Parathyroid adenoma (tissue), 2 donors: ENCODE data around the gene NLK.
A peak's percentile ranks its signal among the peaks of the same experiment; 100 is the strongest.

Experiments
- H2AFZ ChIP-seq: fragments of 300-600 bp; sonication (generic); one replicate; pipeline ENCODE4 v1.7.0; 2017; ENCODE audit warnings: antibody characterized with exemption, mild to moderate bottlenecking
- H3K27ac ChIP-seq: fragments of 300-600 bp; sonication (generic); one replicate; pipeline ENCODE4 v1.7.0; 2017
- H3K27me3 ChIP-seq: fragments of 300-600 bp; sonication (generic); one replicate; pipeline ENCODE4 v1.7.0; 2017; ENCODE audit warnings: low read length; ENCODE audit not compliant: control insufficient read depth, insufficient read depth
- H3K36me3 ChIP-seq: fragments of 300-600 bp; sonication (generic); one replicate; pipeline ENCODE4 v1.7.0; 2017; ENCODE audit warnings: low read length; ENCODE audit not compliant: control insufficient read depth, insufficient read depth
- H3K4me1 ChIP-seq: fragments of 300-600 bp; sonication (generic); one replicate; pipeline ENCODE4 v1.7.0; 2017; ENCODE audit warnings: control low read depth
- H3K4me2 ChIP-seq: fragments of 300-600 bp; sonication (generic); one replicate; pipeline ENCODE4 v1.7.0; 2017; ENCODE audit warnings: low read length
- H3K4me3 ChIP-seq: fragments of 300-600 bp; sonication (generic); one replicate; pipeline ENCODE4 v1.7.0; 2017; ENCODE audit warnings: low read depth, low read length
- H3K79me2 ChIP-seq: fragments of 300-600 bp; sonication (generic); one replicate; pipeline ENCODE4 v1.7.0; 2017; ENCODE audit warnings: control low read depth
- H3K9ac ChIP-seq: fragments of 300-600 bp; sonication (generic); one replicate; pipeline ENCODE4 v1.7.0; 2017; ENCODE audit warnings: mild to moderate bottlenecking
- H3K9me3 ChIP-seq: fragments of 300-600 bp; sonication (generic); one replicate; pipeline ENCODE4 v1.7.0; 2017; ENCODE audit warnings: low read length; ENCODE audit not compliant: control insufficient read depth
- CTCF ChIP-seq: fragments of 300-600 bp; sonication (generic); IDR thresholded peaks from one replicate; pipeline ENCODE4 v1.7.0; 2017; ENCODE audit warnings: antibody characterized with exemption, mild to moderate bottlenecking
- donor health status: primary hyperparathyroidism.

The NLK gene

GRCh38 chr17:28226563-28227315, 184.3 kb downstream of the NLK start:
- no peak for TF ChIP-seq CTCF
- Histone ChIP-seq H3K27ac (no peak overlapping the region), H3K9me3 (no peaks in the 10 kb centered on the region), H3K4me2 (no peak overlapping the region), H2AFZ (peak overlapping the region; percentile 80), H3K79me2 (no peaks in the 10 kb centered on the region), H3K9ac (no peak overlapping the region), H3K4me3 (no peak overlapping the region), H3K27me3 (no peaks in the 10 kb centered on the region), H3K36me3 (no peaks in the 10 kb centered on the region), H3K4me1 (peaks cover 25% of the 10 kb centered on the region)

- H3K9ac ChIP-seq = no peak overlapping the region
Measured at GRCh38 chr17:28227316-28228108, 185.0 kb downstream of the NLK start.

GRCh38 chr17:28228109-28228840, 185.8 kb downstream of the NLK start:
- no peaks in the 10 kb centered on the region for H3K9me3 ChIP-seq
- peaks cover 6% of the 10 kb centered on the region for H3K79me2 ChIP-seq
- peak overlapping the region; percentile 46 for H3K4me3 ChIP-seq
- H3K9ac ChIP-seq = no peak overlapping the region
- H3K4me1 ChIP-seq = peaks cover 25% of the 10 kb centered on the region
- TF ChIP-seq CTCF = peak; percentile 15
- no peaks in the 10 kb centered on the region for H3K36me3 ChIP-seq
- no peaks in the 10 kb centered on the region for H3K27me3 ChIP-seq
- peak overlapping the region; percentile 99 for H3K27ac ChIP-seq
- peak overlapping the region; percentile 80 for H2AFZ ChIP-seq
- H3K4me2 ChIP-seq = peak overlapping the region; percentile 62

More at GRCh38 chr17:28227316-28228108, 185.0 kb downstream of the NLK start:
- TF ChIP-seq CTCF = no peak
- Histone ChIP-seq H3K4me1 (peaks cover 25% of the 10 kb centered on the region), H3K9me3 (no peaks in the 10 kb centered on the region), H3K4me3 (peak overlapping the region; percentile 46), H3K27me3 (no peaks in the 10 kb centered on the region), H3K79me2 (peaks cover 3% of the 10 kb centered on the region), H3K27ac (no peak overlapping the region), H2AFZ (peak overlapping the region; percentile 80), H3K36me3 (no peaks in the 10 kb centered on the region), H3K4me2 (peak overlapping the region; percentile 62)

- Histone ChIP-seq H3K9me3 (no peaks in the 10 kb centered on the region), H3K36me3 (no peaks in the 10 kb centered on the region), H3K27me3 (no peaks in the 10 kb centered on the region), H3K4me2 (peak overlapping the region; percentile 54), H3K4me3 (peak overlapping the region; percentile 5), H3K27ac (peak overlapping the region; percentile 99), H3K9ac (no peak overlapping the region), H2AFZ (no peak overlapping the region), H3K4me1 (peaks cover 26% of the 10 kb centered on the region), H3K79me2 (peaks cover 6% of the 10 kb centered on the region)
- no peak for TF ChIP-seq CTCF
Measured at GRCh38 chr17:28228986-28229729, 186.7 kb downstream of the NLK start.
